Activated CD4-positive, CD25-positive, alpha-beta regulatory T cell treated with anti-CD3 and anti-CD28 coated beads, Interleukin-2, amount 50 U/mL, for 24 hours (primary cell): Measurements from ENCODE around the gene ERGIC3.
A peak's percentile ranks its signal among the peaks of the same experiment; 100 is the strongest.

Experiments used
- ATAC-seq, 2 donors: fragments of 150-1000 bp; cut with Tn5 transposase; one replicate each; pipeline ENCODE4 v1.10.0; 2021; ENCODE audit warnings: mild to moderate bottlenecking in 1 of 2, moderate library complexity in 1 of 2

Gene ERGIC3

DNA sequence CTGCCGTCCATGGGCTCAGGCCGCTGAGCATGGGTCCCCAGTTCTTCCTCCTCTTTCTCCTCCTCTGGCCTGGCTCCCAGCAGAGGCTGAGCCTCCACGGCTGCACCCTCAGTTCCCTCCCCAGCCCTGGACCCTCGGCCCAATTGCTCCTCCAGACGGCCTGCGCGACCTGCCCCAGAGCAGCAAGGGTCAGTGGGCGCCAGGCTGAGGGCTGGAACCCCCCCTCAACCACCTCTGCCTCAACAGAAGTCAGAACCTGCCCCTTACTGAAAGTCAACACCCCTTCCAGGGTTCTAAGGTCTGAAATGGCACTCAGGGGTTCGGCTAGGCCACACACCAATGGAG, 57.9 kb downstream of the ERGIC3 start:
- no peak for ATAC-seq

DNA sequence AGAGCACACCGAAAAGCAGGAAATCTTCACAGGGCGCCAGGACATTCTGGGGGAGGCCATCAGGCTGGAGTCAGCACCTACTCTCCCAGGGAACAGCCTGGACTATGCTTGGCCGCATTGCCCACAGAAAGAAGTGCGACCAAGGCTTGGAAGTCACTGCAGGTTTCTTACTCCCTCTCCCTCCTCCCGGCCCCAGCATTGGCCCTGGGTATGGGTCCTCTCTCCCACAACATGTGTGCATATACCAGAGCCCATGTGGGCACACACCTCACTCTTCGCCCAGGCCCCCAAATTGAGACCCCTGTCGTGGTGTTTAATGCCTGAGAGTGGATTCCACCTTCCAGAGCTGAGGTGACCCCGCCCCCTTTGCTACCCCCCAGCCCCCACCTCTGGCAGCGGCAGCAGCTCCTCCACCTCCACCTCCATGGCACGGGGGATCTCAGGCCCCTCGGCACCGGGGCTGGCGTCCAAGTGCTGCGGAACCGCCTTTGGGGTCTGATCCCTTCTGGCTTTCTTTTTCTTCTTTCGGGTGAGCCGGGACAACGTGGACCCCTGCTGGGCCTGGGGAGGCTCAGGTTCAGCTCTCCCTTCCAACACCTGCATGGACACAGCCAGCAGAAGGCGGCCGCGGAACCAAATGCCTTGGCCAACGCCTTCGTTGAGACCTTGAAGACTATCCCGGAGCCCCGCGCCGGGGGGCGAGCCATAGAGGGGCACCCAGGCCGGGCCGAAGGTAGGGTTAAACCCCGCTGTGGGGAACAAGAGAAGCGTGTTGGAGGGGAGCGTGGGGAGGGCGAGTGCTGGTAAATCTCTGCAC, 58.5 kb downstream of the ERGIC3 start:
- no peak for ATAC-seq

DNA sequence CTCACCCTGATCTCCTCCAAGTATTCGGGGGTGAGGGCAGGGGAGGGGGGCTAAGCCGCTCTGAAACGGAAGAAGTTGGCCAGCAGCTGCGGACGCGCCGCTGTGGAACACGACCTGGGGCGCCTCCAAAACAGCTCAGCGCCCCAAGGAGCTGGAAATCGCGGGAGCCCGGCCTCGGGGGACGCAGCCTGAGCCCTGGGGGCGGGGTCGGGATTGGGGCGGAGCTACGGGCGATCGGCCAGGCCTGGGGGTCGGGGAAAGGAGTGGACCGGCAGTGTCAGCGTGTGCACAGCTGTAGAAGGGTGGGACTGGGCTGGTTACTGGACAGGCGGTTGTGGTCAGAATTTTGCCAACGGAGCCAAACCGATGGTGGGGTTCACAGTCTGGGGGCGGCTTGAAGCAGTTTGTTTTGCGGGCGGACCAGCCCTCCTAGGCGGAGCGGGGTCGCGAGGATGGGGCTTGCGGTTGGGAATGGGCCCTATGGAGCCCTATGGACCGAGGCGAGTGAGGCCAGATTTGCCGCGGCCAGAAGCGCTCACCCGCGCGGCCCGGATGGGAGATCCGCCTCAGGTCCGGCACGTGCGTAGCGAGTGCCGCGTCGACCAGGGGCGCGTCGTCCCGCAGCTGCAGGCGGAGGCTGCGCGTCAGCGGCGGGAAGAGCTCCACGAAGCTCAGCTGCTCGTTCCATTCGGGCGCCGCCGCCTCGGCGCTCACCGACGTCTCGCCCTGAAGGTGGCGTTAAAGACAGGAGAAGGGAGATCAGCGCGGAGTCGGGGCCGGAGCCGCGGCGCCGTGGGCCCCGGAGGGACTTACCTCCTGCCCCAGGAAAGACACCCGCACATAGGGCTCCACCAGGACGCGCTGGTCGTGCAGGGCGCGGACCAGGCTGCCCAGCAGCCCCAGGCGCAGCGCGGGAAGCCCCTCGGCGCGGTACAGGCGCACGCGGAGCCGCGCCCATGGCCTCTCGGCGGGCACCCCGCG, 59.4 kb downstream of the ERGIC3 start:
- peak; percentile 89 to 94 for ATAC-seq

DNA sequence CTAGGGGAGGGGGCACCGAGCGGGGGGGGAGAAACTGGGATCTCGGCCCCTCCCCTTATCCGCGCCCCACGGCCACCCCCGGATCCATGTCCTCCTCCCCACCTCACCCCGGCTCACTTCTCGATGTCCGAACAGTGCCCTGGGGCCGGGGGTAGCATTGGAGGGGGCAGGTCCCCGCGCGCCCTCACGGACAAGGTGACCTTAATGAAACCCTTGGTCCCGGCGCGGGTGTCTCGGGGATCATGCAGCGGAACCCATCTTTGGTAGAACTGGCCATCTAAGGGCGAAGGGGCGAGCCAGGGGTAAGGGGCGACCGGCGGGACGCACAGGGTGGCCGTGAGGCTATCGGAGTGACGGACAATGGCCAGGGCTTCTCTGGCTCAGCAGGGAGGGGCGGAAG, 60.1 kb downstream of the ERGIC3 start:
- ATAC-seq, result no peak

GRCh38 chr20:35602851-35603495, 61.1 kb downstream of the ERGIC3 start:
- no peak for ATAC-seq

DNA sequence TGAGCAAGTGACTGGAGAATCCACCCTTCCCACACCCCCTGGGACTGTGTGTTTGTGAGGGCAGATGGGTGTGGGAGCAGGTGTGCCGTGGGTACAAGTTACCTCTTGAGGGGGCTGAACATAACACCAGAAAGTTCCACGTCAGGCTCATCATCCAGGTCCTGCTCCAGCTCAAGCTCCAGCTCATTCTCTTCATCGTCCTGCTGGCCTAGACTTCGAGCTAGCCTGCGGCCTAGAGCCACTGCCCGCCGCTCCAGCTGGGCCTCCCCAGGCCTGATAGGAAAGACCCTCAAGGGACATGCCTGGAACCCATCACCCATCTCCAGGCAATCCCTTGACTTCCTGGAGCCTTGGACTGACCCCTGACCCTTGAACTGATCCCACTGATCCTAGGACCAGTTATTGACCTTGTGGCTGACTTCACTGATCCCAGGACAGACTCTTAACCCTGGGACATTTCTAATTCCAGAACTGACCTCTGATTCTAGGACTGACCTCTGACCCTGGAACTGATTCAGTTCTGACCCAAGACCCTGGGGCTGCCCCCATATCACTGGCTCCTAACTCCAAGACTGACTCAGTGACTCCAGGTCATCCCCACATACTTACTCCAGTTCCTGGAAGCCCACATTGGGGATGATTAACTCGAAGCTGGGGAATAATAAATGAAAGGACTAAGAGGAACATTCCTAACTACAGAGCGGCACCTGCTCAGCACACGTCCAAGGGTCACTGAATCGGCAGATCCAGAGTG, 62.0 kb downstream of the ERGIC3 start:
- no peak for ATAC-seq

- ATAC-seq, result no peak
These were observed 62.5 kb downstream of the ERGIC3 start for GRCh38 chr20:35604449-35604747.

DNA sequence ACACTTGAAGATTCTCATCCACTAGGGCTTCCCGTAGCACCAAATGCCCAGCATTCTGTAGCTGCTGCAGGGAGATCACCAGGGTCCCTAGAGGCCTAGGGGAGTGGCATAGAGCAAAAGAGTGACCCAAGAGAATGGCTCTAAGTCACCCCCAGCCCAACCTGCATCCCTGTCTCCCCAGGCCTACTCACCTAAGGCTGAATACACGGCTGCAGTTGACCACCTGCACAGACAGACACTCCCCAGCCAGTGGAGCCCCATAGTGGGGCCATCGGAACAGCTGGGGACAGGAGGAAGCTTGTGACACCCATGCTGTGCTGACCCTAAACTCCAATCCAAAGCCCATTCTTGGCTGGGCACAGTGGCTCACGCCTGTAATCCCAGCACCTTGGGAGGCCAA, 64.2 kb downstream of the ERGIC3 start:
- ATAC-seq, result no peak
